ENCODE measurements around the gene NEK4. TPM values are rescaled to one million over a fixed set of nuclear protein-coding genes. Genes with fewer than 3 reads are reported as not detected.

NEK4 gene
- total RNA-seq, 1 donor from 2014 or later: 15.1 TPM

DNA sequence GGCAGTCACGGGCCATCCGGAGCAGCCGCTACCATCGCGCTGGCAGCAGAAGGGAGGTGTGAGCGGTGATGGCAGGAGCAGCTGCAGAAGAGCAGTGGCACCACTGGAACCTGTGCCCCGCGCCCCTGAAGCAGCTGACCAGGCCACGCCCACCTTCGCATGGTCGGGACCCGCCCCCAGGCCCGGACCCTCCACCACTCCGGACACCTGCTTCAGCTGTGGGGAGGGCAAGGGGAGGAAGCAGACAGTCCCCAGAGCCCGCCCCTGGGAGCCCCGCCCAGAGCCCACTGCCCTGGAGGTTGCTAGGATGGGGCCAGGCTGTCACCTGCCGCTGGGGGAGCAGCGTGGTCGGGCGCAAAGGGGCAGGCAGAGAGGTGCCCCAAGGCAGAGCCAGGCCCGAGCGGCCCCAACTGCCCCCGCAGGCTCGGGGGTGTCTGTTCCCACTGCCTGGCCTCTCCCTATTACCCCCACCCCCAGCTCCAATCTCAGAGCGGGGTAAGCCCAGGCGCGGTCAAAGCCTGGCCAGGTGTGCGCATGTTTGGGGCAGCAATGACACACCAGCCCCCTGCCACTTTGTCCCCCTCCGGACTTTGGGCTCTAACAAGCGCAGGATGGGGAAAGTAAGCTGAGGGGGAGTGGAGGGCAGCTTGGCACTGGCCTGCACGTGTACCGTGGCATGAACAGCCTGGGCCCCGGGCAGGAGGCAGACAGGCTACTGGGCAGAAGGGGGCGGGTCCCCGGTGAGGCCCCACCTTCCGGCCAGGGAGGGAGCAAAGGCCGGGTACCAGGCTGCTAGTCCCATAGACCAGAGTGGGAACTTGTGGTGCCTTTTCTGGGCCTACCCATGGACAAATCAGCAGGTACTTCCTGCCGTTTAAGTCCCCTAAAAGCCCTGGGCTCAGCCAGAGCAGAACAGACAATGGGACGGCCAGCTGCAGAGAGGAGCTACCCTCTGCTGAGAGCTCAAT, 56.1 kb downstream of the NEK4 start:
- Histone ChIP-seq H3K4me2 (ENCODE audit: low read length) (no peak overlapping the region), H3K36me3 (ENCODE audit: insufficient read depth, low read length) (peaks cover 2% of the 10 kb centered on the region), H3K4me1 (ENCODE audit: insufficient read depth, low read length) (no peaks in the 10 kb centered on the region), H4K20me1 (ENCODE audit: insufficient read depth, low read length) (no peaks in the 10 kb centered on the region), H2AFZ (ENCODE audit: low read depth, low read length) (no peak overlapping the region), H3K4me3 (ENCODE audit: insufficient read depth, low read depth, low read length) (no peak overlapping the region), H3K27me3 (ENCODE audit: insufficient read depth, low read length) (no peaks in the 10 kb centered on the region), H3K27ac (ENCODE audit: low read depth, low read length) (no peak overlapping the region), H3K9me3 (ENCODE audit: insufficient read depth, low read depth, low read length) (no peaks in the 10 kb centered on the region), H3K9ac (ENCODE audit: low read length) (no peak overlapping the region), H3K79me2 (ENCODE audit: insufficient read depth, low read length) (no peaks in the 10 kb centered on the region)
- DNase-seq (ENCODE audit: low read depth) (no peak), FAIRE-seq (no peak)
- H3K9me3 Mint-ChIP-seq (ENCODE audit: unreplicated experiment): peaks cover under 1% of the 10 kb centered on the region
- no peak for TF ChIP-seq EZH2 (IDR thresholded peaks at IDR 0.05; ENCODE audit: insufficient read depth, low read length)
- TF ChIP-seq, protein P1, sequence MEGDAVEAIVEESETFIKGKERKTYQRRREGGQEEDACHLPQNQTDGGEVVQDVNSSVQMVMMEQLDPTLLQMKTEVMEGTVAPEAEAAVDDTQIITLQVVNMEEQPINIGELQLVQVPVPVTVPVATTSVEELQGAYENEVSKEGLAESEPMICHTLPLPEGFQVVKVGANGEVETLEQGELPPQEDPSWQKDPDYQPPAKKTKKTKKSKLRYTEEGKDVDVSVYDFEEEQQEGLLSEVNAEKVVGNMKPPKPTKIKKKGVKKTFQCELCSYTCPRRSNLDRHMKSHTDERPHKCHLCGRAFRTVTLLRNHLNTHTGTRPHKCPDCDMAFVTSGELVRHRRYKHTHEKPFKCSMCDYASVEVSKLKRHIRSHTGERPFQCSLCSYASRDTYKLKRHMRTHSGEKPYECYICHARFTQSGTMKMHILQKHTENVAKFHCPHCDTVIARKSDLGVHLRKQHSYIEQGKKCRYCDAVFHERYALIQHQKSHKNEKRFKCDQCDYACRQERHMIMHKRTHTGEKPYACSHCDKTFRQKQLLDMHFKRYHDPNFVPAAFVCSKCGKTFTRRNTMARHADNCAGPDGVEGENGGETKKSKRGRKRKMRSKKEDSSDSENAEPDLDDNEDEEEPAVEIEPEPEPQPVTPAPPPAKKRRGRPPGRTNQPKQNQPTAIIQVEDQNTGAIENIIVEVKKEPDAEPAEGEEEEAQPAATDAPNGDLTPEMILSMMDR (IDR thresholded peaks at IDR 0.05; ENCODE audit: insufficient read depth, low read depth, low read length): no peak
- H3K27ac Mint-ChIP-seq (ENCODE audit: unreplicated experiment): no peak overlapping the region
- no peaks in the 10 kb centered on the region for H3K4me1 Mint-ChIP-seq (ENCODE audit: low read depth, unreplicated experiment)
- H3K4me3 Mint-ChIP-seq (ENCODE audit: unreplicated experiment): no peak overlapping the region
- H3K36me3 Mint-ChIP-seq (ENCODE audit: low read depth, unreplicated experiment): peaks cover 12% of the 10 kb centered on the region
- H3K27me3 Mint-ChIP-seq (ENCODE audit: low read depth, unreplicated experiment): no peaks in the 10 kb centered on the region

DNA sequence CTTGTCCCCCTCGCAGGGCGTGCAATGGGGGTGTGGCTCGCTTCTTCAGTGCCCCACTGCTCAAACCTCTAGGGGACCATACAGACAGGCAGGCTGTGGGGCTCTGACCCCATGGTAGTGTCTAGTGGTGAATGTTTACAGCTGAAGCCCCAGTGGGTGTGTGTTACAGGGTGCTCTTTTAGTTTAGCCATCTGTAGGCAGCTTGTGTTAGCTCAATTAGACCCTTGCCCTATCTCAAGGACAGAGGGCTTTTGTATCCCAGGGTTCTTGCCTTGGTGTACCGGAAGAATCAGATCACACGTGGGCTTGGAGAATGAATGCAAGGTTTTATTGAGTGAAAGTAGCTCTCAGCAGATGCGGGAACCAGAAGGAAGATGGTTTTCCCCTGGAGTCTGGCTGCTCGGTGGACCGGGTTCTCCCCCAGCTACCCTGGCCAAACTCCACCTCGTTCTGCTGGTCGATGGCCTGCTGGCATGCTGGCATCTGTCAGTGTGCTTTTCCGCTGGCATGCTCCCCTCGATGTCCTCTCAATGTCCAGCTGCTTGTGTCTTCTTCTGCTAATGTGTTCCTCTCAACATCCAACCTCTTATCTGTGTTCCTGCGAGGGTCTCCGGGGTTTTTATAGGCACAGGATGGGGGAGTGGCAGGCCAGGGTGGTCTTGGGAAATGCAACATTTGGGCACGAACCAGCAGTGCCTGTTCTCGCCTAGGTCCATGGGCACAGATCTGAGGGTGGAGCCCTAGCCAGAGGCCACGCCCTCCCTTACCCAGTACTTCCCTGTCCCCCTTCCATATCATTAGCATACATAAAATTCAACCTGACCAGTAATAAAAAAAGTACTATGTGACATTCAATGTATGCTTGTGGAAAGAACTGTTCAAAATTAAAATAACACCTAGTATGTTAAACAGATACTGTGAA, 58.2 kb downstream of the NEK4 start:
- Mint-ChIP-seq H3K36me3 (ENCODE audit: low read depth, unreplicated experiment) (peaks cover 12% of the 10 kb centered on the region), H3K9me3 (ENCODE audit: unreplicated experiment) (no peaks in the 10 kb centered on the region), H3K4me1 (ENCODE audit: low read depth, unreplicated experiment) (peaks cover 5% of the 10 kb centered on the region), H3K27ac (ENCODE audit: unreplicated experiment) (no peak overlapping the region), H3K4me3 (ENCODE audit: unreplicated experiment) (no peak overlapping the region), H3K27me3 (ENCODE audit: low read depth, unreplicated experiment) (no peaks in the 10 kb centered on the region)
- peaks cover 5% of the 10 kb centered on the region for H3K4me1 ChIP-seq (ENCODE audit: insufficient read depth, low read length)
- H3K4me2 ChIP-seq (ENCODE audit: low read length): no peak overlapping the region
- peaks cover 11% of the 10 kb centered on the region for H3K79me2 ChIP-seq (ENCODE audit: insufficient read depth, low read length)
- H3K9me3 ChIP-seq (ENCODE audit: insufficient read depth, low read depth, low read length): no peaks in the 10 kb centered on the region
- H4K20me1 ChIP-seq (ENCODE audit: insufficient read depth, low read length): no peaks in the 10 kb centered on the region
- no peak for FAIRE-seq
- no peak overlapping the region for H3K9ac ChIP-seq (ENCODE audit: low read length)
- no peak for TF ChIP-seq EZH2 (IDR thresholded peaks at IDR 0.05; ENCODE audit: insufficient read depth, low read length)
- TF ChIP-seq, protein P1 (IDR thresholded peaks at IDR 0.05; ENCODE audit: insufficient read depth, low read depth, low read length): no peak
- no peaks in the 10 kb centered on the region for H3K27me3 ChIP-seq (ENCODE audit: insufficient read depth, low read length)
- H3K4me3 ChIP-seq (ENCODE audit: insufficient read depth, low read depth, low read length): no peak overlapping the region
- no peak for DNase-seq (ENCODE audit: low read depth)
- no peak overlapping the region for H2AFZ ChIP-seq (ENCODE audit: low read depth, low read length)
- H3K27ac ChIP-seq (ENCODE audit: low read depth, low read length): no peak overlapping the region
- peaks cover 20% of the 10 kb centered on the region for H3K36me3 ChIP-seq (ENCODE audit: insufficient read depth, low read length)

Measured in astrocyte (in vitro differentiated cells and primary cell).